ENCODE measurements around the gene SMIM41.

SMIM41 gene

GRCh38 chr12:52148464-52149181 lies 69.1 kb downstream of the SMIM41 start:
- DNase-seq = peak; percentile 95

GRCh38 chr12:52149182-52149641 lies 69.7 kb downstream of the SMIM41 start:
- DNase-seq = peak; percentile 39

- DNase-seq = peak; percentile 80
Measured at GRCh38 chr12:52149651-52150241, 70.2 kb downstream of the SMIM41 start.

GRCh38 chr12:52151153-52151836 lies 71.8 kb downstream of the SMIM41 start:
- DNase-seq = peak; percentile 15

- DNase-seq = peak; percentile 69
Measured at GRCh38 chr12:52151837-52152783, 72.6 kb downstream of the SMIM41 start.

- no peak for DNase-seq
Measured at GRCh38 chr12:52152905-52153317, 73.4 kb downstream of the SMIM41 start.

GRCh38 chr12:52155048-52155868 lies 75.8 kb downstream of the SMIM41 start:
- peak; percentile 83 for DNase-seq

GRCh38 chr12:52156311-52156710 lies 76.8 kb downstream of the SMIM41 start:
- no peak for DNase-seq

- DNase-seq = peak; percentile 46
Measured at GRCh38 chr12:52156757-52157565, 77.5 kb downstream of the SMIM41 start.

GRCh38 chr12:52157566-52158150 lies 78.2 kb downstream of the SMIM41 start:
- DNase-seq = no peak
